ENCODE data around the gene ANKFY1.
"Not testable (repeated sequence)": the region's sequence is repeated elsewhere in the genome, so short reads cannot be mapped to it uniquely, and the experiment has no call there.

ANKFY1 gene

DNA sequence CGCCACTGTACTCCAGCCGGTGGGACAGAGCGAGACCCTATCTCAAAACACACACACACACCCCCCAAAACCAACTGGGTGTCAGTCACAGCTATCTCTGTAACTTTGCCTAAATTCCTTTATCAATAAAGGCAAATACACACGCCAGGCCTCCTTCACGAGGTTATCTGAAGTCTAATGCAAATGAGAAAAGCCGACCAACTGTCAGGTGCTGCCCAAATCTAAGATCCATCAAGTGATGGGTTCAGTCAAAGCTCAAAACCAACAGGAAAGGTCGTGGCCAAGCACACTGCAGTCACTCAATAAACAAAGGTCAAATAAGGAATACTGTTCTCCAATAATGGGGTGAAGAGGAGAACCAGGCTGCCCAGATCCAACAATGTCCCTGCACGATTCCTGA, 1.1 kb downstream of the ANKFY1 start:
- no peak for DNase-seq (ENCODE audit: low read depth in 3 of 3, low spot score in 1 of 3)

GRCh38 chr17:4261452-4261851, 2.3 kb downstream of the ANKFY1 start:
- DNase-seq (ENCODE audit: low read depth in 3 of 3, low spot score in 1 of 3), result no peak

DNA sequence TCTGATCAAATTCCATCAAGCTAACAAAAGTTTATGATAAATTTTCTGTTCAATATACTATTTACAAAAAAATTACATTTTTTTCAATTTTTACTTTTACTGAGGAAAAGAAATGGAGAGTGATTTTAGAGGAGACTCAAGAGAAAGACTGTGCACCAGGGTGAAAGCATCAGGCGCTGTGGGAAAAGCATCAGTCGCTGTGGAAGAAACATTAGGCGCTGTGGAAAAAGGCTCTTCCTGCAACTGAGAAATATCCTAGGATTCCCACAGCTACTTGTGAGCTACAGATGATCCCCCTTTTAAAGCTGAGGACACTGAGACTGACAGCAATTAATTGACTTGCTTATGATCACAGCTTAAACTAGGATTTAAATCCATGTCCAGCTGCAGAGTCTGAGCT, 4.9 kb downstream of the ANKFY1 start:
- no peak for DNase-seq (ENCODE audit: low read depth in 3 of 3, low spot score in 1 of 3)

- no peak for DNase-seq (ENCODE audit: low read depth in 3 of 3, low spot score in 1 of 3)
Measured at GRCh38 chr17:4256952-4257351, 6.8 kb downstream of the ANKFY1 start.

DNA sequence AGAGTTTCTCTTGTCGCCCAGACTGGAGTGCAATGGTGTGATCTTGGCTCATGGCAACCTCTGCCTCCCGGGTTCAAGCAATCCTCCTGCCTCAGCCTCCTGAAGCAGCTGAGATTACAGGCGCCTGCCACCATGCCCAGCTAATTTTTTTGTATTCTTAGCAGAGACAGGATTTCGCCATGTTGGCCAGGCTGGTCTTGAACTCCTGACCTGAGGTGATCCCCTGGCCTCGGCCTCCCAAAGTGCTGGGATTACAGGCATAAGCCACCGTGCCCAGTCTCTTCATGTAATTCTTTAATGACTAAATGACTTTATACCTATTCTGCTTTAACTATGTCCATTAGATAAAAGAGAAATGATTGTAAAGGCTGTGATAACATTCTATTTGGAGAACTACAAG, 8.5 kb downstream of the ANKFY1 start:
- not testable (repeated sequence) for DNase-seq (ENCODE audit: low read depth in 3 of 3, low spot score in 1 of 3)

- no peak for DNase-seq (ENCODE audit: low read depth in 3 of 3, low spot score in 1 of 3)
Measured at GRCh38 chr17:4250887-4251286, 12.9 kb downstream of the ANKFY1 start.

DNA sequence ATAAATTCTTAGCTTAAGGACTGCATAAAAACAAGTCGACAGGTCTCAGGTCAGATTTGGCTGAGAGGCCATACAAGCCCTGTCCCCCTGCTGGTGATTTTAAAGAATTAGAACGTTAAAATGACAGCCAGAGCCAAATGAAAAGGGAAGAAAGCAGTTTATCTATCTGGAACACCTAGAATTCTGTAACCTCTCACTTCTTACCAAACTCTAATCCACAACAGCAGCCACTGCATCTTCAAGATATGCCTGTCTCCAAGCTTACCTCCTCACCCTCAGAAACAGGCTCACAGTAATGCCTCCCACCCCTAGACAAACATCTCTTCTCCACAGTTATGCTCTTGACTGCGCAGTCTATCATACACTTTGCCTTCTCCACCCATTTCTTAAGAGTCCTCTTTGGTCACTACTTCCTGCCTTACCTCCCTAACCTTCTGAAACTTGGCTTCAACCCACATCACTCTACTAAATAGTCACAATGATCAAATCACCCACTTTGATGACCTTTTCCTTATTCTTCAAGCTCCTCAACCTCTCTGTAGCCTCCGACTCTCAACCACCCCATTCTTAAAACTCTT, 14.2 kb downstream of the ANKFY1 start:
- DNase-seq (ENCODE audit: low read depth in 3 of 3, low spot score in 1 of 3), result no peak

- no peak for DNase-seq (ENCODE audit: low read depth in 3 of 3, low spot score in 1 of 3)
Measured at GRCh38 chr17:4248504-4249277, 15.1 kb downstream of the ANKFY1 start.

- no peak for DNase-seq (ENCODE audit: low read depth in 3 of 3, low spot score in 1 of 3)
Measured at GRCh38 chr17:4247971-4248388, 15.8 kb downstream of the ANKFY1 start.

- DNase-seq (ENCODE audit: low read depth in 3 of 3, low spot score in 1 of 3), result no peak
Measured at GRCh38 chr17:4247361-4247970, 16.3 kb downstream of the ANKFY1 start.

DNA sequence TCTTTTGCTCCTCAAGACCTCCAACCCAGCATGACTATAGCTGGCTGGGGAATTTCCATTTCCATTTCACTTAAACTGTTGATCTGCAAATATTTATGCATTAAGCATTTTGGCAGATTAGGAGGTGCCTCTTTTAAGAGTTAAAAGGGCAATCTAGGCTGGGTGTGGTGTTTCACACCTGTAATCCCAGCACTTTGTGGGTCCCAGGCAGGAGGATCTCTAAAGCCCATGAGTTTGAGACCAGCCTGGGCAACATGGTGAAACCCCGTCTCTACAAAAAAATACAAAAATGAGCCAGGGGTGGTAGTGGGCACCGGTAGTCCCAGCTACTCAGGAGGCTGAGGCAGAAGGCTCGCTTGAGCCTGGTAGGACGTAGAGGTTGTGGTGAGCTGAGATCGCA, 17.1 kb downstream of the ANKFY1 start:
- DNase-seq (ENCODE audit: low read depth in 3 of 3, low spot score in 1 of 3), result no peak

- DNase-seq (ENCODE audit: low read depth in 3 of 3, low spot score in 1 of 3), result no peak
Measured at GRCh38 chr17:4241535-4241934, 22.2 kb downstream of the ANKFY1 start.

DNA sequence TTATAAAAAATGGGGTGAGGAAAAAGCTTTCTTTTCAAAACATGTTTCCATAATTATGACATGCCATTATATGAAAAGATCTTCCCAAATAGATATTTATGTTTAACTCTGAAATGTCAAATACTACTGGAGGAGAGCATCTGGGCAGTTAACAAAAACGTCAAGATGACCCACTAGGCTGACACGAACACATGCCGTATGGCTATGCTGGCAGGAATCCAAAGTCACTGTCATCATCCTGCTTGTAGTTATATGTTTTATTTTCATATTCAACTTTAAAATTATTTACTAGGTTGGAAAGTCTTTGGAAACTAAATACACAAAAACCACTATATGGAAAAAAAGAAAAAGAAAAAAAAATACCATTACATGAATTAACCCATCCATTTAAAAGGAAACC, 27.3 kb downstream of the ANKFY1 start:
- DNase-seq (ENCODE audit: low read depth in 3 of 3, low spot score in 1 of 3), result no peak

- no peak for DNase-seq (ENCODE audit: low read depth in 3 of 3, low spot score in 1 of 3)
Measured at GRCh38 chr17:4235372-4236279, 28.2 kb downstream of the ANKFY1 start.

- DNase-seq (ENCODE audit: low read depth in 3 of 3, low spot score in 1 of 3), result no peak
Measured at GRCh38 chr17:4234401-4234800, 29.4 kb downstream of the ANKFY1 start.

- no peak for DNase-seq (ENCODE audit: low read depth in 3 of 3, low spot score in 1 of 3)
Measured at GRCh38 chr17:4233668-4234258, 30.0 kb downstream of the ANKFY1 start.

- DNase-seq (ENCODE audit: low read depth in 3 of 3, low spot score in 1 of 3), result no peak
Measured at GRCh38 chr17:4232168-4232813, 31.5 kb downstream of the ANKFY1 start.

GRCh38 chr17:4229627-4230541, 33.9 kb downstream of the ANKFY1 start:
- DNase-seq (ENCODE audit: low read depth in 3 of 3, low spot score in 1 of 3), result no peak

- no peak for DNase-seq (ENCODE audit: low read depth in 3 of 3, low spot score in 1 of 3)
Measured at GRCh38 chr17:4221899-4222659, 41.7 kb downstream of the ANKFY1 start.

Measured in stimulated activated CD4-positive, alpha-beta T cell treated with anti-CD3 and anti-CD28 coated beads, TNF-alpha, amount 100 ng/mL, for 1 hour (primary cell).